Activated naive CD8-positive, alpha-beta T cell treated with anti-CD3 and anti-CD28 coated beads for 36 hours (primary cell): ENCODE measurements around the gene OBP2A. TPM values are rescaled to one million over a fixed set of nuclear protein-coding genes. Genes with fewer than 3 reads are reported as not detected.
"Not testable (repeated sequence)": the region's sequence is repeated elsewhere in the genome, so short reads cannot be mapped to it uniquely, and the experiment has no call there.

Source experiments
- DNase-seq: peaks from one replicate; pipeline ENCODE4 v3.0.0; 2021
- H3K27ac Mint-ChIP-seq: one replicate; pipeline ENCODE4 v1.8.0; 2022; ENCODE audit warnings: mild to moderate bottlenecking, moderate library complexity, mixed read lengths
- H3K27me3 Mint-ChIP-seq: one replicate; pipeline ENCODE4 v1.8.0; 2022; ENCODE audit warnings: mild to moderate bottlenecking, mixed read lengths
- H3K36me3 Mint-ChIP-seq: one replicate; pipeline ENCODE4 v1.8.0; 2021; ENCODE audit warnings: mild to moderate bottlenecking, mixed read lengths
- H3K4me1 Mint-ChIP-seq: one replicate; pipeline ENCODE4 v1.8.0; 2021; ENCODE audit warnings: mixed read lengths
- H3K4me3 Mint-ChIP-seq: one replicate; pipeline ENCODE4 v1.8.0; 2022; ENCODE audit warnings: mild to moderate bottlenecking, moderate library complexity, mixed read lengths
- H3K9me3 Mint-ChIP-seq: one replicate; pipeline ENCODE4 v1.8.0; 2022; ENCODE audit warnings: mixed read lengths
- total RNA-seq, 2 experiments: library from RNA; stranded (reverse); gene quantifications; one replicate each; pipeline ENCODE4 v1.2.3, GENCODE V29; 2021

Gene OBP2A
- total RNA-seq, 2 experiments from 2014 or later: not detected

GRCh38 chr9:135506327-135507103 lies 39.4 kb upstream of the OBP2A start:
- H3K9me3 Mint-ChIP-seq: peaks cover 8% of the 10 kb centered on the region
- peaks cover 27% of the 10 kb centered on the region for H3K36me3 Mint-ChIP-seq
- DNase-seq: no peak
- H3K27me3 Mint-ChIP-seq: no peaks in the 10 kb centered on the region
- no peak overlapping the region for H3K27ac Mint-ChIP-seq
- H3K4me3 Mint-ChIP-seq: no peak overlapping the region
- peaks cover 13% of the 10 kb centered on the region for H3K4me1 Mint-ChIP-seq

DNA sequence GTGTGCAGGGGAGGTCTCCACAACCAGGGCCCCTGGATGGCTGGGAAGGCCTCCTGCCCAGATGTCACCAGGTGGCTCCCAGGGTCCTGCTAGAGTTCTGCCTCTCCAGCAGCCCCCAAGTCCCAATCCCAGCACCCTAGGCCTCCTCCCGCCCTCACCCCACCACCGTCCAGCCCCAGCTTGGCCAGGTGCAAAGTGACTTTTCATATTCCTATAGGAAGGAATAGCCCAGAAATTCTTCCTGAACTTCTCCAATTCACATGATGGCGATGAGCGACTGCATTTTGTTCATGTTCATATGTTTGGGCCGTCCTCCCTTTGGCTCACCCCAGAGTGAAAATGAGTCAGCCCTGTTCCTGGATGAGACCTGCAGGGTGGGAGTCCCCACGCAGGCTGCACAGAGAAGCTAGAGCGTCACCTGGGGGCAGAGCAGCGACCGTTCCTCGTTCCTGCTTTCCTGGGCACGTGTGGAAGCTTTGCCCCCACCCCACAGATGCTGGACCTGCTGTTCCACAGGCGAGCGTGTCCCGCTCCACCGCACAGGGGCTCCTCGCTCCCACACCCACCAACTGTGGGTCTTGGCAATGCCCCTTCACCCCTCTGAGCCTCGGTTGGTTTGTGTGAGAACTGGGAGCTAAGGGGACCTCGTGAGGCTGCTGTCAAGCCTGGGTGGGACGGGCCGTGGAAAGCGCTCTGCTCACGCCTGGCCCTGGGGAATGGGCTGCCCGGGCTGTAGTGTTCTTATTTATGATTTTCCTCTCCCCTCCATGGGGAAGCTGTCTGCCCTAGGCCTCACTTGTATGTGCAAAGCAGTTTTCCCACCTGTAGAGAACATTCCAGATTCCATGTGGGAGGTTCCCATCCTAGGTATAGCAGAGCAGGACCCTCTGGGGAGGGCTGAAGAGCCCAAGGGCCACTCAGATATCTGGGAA lies 38.6 kb upstream of the OBP2A start:
- Mint-ChIP-seq H3K27me3 (peaks cover 4% of the 10 kb centered on the region), H3K9me3 (peaks cover 8% of the 10 kb centered on the region), H3K27ac (no peak overlapping the region), H3K36me3 (peaks cover 20% of the 10 kb centered on the region), H3K4me1 (peaks cover 11% of the 10 kb centered on the region), H3K4me3 (no peak overlapping the region)
- DNase-seq: no peak

GRCh38 chr9:135508211-135508820 lies 37.6 kb upstream of the OBP2A start:
- Mint-ChIP-seq H3K27ac (no peak overlapping the region), H3K27me3 (peaks cover 9% of the 10 kb centered on the region), H3K4me1 (peaks cover 11% of the 10 kb centered on the region), H3K4me3 (no peak overlapping the region), H3K36me3 (peaks cover 16% of the 10 kb centered on the region), H3K9me3 (peaks cover 8% of the 10 kb centered on the region)
- DNase-seq: no peak

DNA sequence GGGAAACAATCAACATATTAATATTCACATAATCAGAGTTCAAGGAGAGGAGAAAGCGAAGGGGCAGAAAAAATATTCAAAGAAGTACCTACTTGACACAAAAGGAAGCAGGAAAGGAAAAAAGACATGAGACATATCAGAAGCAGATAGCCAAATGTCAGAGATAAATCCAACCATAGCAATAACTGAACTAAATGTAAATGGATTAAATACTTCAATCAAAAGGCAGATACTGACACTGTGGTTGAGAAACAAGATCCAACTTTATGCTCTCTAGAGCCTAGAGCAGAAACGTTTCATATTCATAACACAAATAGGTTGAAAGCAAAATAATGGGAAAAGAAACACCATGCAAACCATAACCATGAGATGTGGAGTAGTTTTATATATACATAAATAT lies 36.5 kb upstream of the OBP2A start:
- H3K4me1 Mint-ChIP-seq: peaks cover 7% of the 10 kb centered on the region
- no peak overlapping the region for H3K4me3 Mint-ChIP-seq
- no peak overlapping the region for H3K27ac Mint-ChIP-seq
- peaks cover 8% of the 10 kb centered on the region for H3K9me3 Mint-ChIP-seq
- H3K36me3 Mint-ChIP-seq: peaks cover 9% of the 10 kb centered on the region
- DNase-seq: no peak
- H3K27me3 Mint-ChIP-seq: peaks cover 9% of the 10 kb centered on the region

DNA sequence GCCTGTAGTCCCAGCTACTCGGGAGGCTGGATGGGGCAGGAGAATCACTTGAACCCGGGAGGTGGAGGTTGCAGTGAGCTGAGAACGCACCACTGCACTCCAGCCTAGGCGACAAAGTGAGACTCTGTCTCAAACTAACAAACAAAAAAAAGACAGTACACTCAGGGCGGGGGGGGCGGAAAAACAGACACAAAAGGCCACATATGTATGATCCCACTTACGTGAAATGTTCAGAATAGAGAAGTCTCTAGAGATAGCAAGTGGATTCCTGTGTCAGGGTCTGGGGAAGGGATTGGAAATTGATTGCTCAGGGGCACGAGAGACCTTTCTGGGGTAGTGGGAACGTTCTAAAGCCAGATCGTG lies 33.7 kb upstream of the OBP2A start:
- Mint-ChIP-seq H3K4me1 (peaks cover 9% of the 10 kb centered on the region), H3K36me3 (no peaks in the 10 kb centered on the region), H3K4me3 (no peak overlapping the region), H3K27ac (no peak overlapping the region), H3K27me3 (peaks cover 9% of the 10 kb centered on the region), H3K9me3 (peaks cover 8% of the 10 kb centered on the region)
- no peak for DNase-seq

DNA sequence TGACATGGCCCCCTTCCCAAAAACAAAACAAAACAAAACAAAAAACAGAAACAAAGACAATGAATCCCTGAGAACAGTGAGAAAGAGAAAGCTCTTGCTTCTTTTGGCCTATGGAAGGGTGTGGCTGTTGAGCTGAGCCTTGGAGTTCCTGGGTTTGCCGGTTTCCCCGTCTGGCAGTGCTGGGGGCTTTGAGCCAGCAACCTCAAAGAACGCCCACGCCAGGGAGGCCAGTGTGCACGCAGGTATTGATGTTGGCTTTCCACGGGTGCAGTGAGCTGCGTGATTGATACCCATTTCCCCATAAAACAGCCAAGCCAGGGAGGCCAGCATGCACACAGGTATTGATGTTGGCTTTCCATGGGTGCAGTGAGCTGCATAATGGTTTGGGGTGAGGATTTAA lies 33.0 kb upstream of the OBP2A start:
- H3K27ac Mint-ChIP-seq: no peak overlapping the region
- peaks cover 14% of the 10 kb centered on the region for H3K27me3 Mint-ChIP-seq
- H3K36me3 Mint-ChIP-seq: no peaks in the 10 kb centered on the region
- no peak for DNase-seq
- no peak overlapping the region for H3K4me3 Mint-ChIP-seq
- peaks cover 8% of the 10 kb centered on the region for H3K9me3 Mint-ChIP-seq
- H3K4me1 Mint-ChIP-seq: peaks cover 9% of the 10 kb centered on the region

DNA sequence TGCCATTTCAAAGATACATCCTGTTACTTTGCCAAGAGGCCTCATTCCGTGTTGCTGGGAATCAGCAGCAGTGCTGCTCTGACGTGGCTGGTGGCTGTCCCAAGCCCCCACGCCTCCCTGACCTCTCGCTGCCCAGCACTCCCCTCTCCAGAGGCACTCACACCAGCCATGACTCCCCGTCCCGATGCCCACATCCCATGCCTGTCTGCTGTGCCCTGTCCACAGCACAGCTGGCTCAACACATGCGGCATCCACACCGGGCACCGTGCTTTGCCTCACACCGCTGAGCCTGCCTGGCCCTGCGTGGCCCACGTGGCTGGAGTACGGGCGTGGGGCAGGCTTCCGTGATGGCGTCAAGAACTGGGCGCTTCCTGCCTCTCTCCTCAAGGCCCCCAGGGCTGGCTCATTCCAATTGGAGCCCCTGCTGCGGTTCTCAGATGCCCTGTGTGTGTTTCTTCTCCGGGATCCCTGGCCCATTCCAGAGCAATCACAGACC lies 32.5 kb upstream of the OBP2A start:
- no peak for DNase-seq
- H3K9me3 Mint-ChIP-seq: peaks cover 8% of the 10 kb centered on the region
- H3K4me1 Mint-ChIP-seq: peaks cover 9% of the 10 kb centered on the region
- H3K4me3 Mint-ChIP-seq: no peak overlapping the region
- no peaks in the 10 kb centered on the region for H3K36me3 Mint-ChIP-seq
- H3K27ac Mint-ChIP-seq: no peak overlapping the region
- peaks cover 17% of the 10 kb centered on the region for H3K27me3 Mint-ChIP-seq

DNA sequence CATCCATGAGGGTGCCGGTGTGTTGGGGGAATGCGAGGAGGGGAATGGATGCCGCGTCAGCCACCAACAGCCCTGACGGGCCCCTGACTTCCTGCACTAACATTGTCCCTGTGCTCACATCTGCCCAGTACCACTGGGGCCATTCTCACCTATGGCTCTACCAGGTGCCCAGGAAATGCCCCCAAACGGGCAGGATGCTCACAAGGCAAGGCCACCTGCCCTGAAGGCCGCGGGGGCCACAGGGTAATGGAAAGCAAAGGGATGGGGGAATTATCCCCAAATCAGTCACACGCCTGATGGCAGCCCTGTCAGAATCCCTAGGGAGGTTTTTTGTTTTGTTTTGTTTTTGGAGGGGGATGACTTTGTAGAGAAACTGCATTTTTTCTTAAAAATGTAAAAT lies 32.0 kb upstream of the OBP2A start:
- DNase-seq, H3K27ac Mint-ChIP-seq, H3K4me3 Mint-ChIP-seq, H3K9me3 Mint-ChIP-seq, H3K36me3 Mint-ChIP-seq, H3K4me1 Mint-ChIP-seq: not testable (repeated sequence)
- H3K27me3 Mint-ChIP-seq: peaks cover 19% of the 10 kb centered on the region

GRCh38 chr9:135514342-135515082 lies 31.4 kb upstream of the OBP2A start:
- peaks cover 20% of the 10 kb centered on the region for H3K27me3 Mint-ChIP-seq
- H3K27ac Mint-ChIP-seq: no peak overlapping the region
- H3K4me3 Mint-ChIP-seq: no peak overlapping the region
- DNase-seq: no peak
- H3K9me3 Mint-ChIP-seq: peaks cover 1% of the 10 kb centered on the region
- no peaks in the 10 kb centered on the region for H3K36me3 Mint-ChIP-seq
- H3K4me1 Mint-ChIP-seq: peaks cover 9% of the 10 kb centered on the region

DNA sequence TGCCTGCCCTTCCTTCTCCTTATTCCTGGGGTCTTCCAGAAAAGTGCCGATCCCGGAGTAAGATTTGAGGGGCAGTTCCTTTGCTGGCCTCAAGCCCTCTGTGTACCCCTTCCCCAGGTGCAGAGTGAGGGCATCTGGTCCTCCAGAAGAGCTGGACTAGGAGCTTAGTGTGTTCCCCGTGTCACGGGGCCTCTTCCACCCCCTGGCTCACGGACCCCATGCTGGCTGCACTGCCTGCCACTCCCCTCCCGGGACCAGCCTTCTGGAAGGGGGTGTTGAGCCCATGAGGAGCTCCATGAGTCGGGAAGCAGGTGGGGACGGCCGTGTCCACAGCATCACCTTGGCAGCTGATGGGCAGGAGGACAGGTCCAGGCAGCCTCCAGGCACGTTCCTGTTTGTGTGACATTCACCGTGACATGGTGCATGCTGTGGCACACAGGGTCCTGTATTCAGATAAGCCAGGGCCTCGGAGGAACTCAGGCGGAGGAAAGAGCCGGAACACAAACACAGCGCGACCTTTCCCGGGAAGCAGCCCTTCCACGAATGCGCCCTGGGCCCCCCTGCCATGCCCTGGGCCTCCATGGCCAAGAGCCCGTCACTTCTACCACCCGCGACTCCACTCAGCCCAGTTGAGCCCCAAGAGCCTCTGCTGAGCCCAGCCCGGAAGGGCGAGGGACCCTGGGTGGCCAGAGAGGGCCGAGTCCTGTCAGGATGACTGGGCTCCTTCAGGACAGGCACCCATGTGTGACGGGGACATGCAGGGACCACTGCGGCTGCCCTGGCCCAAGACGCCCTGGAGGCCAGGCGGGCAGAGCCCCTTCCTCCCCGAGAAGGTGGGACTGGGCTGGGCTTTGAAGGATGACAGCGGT lies 30.6 kb upstream of the OBP2A start:
- no peaks in the 10 kb centered on the region for H3K9me3 Mint-ChIP-seq
- H3K27ac Mint-ChIP-seq: no peak overlapping the region
- no peak overlapping the region for H3K4me3 Mint-ChIP-seq
- no peaks in the 10 kb centered on the region for H3K36me3 Mint-ChIP-seq
- H3K27me3 Mint-ChIP-seq: peaks cover 23% of the 10 kb centered on the region
- DNase-seq: no peak
- peaks cover 9% of the 10 kb centered on the region for H3K4me1 Mint-ChIP-seq

GRCh38 chr9:135516132-135516860 lies 29.6 kb upstream of the OBP2A start:
- Mint-ChIP-seq H3K9me3 (no peaks in the 10 kb centered on the region), H3K4me3 (no peak overlapping the region), H3K36me3 (no peaks in the 10 kb centered on the region), H3K4me1 (peaks cover 7% of the 10 kb centered on the region), H3K27ac (no peak overlapping the region), H3K27me3 (peaks cover 23% of the 10 kb centered on the region)
- no peak for DNase-seq

DNA sequence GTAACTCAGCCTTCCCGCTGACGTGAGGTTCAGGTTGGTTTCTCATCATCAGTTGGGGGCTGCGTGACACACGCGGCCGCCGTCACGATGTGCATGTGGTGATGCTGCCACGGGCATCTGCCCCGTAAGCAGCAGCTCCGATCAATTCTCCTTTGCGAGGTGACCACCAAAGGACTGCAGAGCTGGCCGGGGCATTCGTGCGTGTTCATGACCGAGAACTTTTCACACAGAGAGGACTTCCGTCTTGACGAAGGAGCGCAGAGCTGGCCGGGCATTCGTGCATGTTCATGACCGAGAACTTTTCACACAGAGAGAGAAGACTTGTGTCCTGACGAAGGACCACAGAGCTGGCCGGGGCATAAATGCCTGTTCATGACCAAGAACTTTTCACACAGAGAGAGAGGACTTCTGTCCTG lies 28.5 kb upstream of the OBP2A start:
- no peaks in the 10 kb centered on the region for H3K9me3 Mint-ChIP-seq
- no peak overlapping the region for H3K4me3 Mint-ChIP-seq
- H3K36me3 Mint-ChIP-seq: no peaks in the 10 kb centered on the region
- DNase-seq: no peak
- peaks cover 19% of the 10 kb centered on the region for H3K27me3 Mint-ChIP-seq
- no peak overlapping the region for H3K27ac Mint-ChIP-seq
- peaks cover 3% of the 10 kb centered on the region for H3K4me1 Mint-ChIP-seq

- Mint-ChIP-seq H3K36me3 (no peaks in the 10 kb centered on the region), H3K4me1 (peaks cover 3% of the 10 kb centered on the region), H3K27ac (no peak overlapping the region), H3K27me3 (peaks cover 14% of the 10 kb centered on the region), H3K4me3 (no peak overlapping the region), H3K9me3 (no peaks in the 10 kb centered on the region)
- DNase-seq: no peak
Observed at GRCh38 chr9:135519179-135519971, 26.6 kb upstream of the OBP2A start.
